ENCODE results near the gene AMFR.

DNA sequence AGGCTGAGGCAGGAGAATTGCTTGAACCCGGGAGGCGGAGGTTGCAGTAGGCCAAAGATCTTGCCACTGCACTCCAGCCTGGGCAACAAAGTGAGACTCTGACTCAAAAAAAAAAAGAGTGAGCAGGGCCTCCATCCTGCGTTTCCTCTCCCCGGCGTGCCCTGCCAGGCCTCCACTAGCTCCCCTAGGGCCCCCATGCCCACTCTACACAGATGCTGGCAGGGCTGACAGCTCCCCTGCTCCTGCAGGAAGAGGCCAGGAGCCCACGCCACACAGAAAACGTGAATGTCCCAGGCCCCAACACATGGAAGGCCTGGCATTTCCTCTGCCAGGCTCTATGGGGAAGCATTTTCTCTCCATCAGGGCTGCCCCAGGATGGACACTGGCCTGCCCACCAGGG, 109.4 kb downstream of the AMFR start:
- TF ChIP-seq, protein P1, sequence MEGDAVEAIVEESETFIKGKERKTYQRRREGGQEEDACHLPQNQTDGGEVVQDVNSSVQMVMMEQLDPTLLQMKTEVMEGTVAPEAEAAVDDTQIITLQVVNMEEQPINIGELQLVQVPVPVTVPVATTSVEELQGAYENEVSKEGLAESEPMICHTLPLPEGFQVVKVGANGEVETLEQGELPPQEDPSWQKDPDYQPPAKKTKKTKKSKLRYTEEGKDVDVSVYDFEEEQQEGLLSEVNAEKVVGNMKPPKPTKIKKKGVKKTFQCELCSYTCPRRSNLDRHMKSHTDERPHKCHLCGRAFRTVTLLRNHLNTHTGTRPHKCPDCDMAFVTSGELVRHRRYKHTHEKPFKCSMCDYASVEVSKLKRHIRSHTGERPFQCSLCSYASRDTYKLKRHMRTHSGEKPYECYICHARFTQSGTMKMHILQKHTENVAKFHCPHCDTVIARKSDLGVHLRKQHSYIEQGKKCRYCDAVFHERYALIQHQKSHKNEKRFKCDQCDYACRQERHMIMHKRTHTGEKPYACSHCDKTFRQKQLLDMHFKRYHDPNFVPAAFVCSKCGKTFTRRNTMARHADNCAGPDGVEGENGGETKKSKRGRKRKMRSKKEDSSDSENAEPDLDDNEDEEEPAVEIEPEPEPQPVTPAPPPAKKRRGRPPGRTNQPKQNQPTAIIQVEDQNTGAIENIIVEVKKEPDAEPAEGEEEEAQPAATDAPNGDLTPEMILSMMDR (IDR thresholded peaks at IDR 0.05) = no peak
- no peak for TF ChIP-seq ZFX (IDR thresholded peaks at IDR 0.05; ENCODE audit: borderline replicate concordance)

All from 22Rv1 (cell line).